Muscle of leg (tissue), 11 donors: ENCODE data around the gene HBG2. TPM values are rescaled to one million over a fixed set of nuclear protein-coding genes. Genes with fewer than 3 reads are reported as not detected.
"Not testable (repeated sequence)": the region's sequence is repeated elsewhere in the genome, so short reads cannot be mapped to it uniquely, and the experiment has no call there.

Experiments
- DNase-seq: peaks from one replicate; pipeline ENCODE4 v3.0.0; 2013
- H3K27ac ChIP-seq: one replicate; pipeline ENCODE4 v1.5.1; 2013; ENCODE audit warnings: mild to moderate bottlenecking, low read length, control low read depth
- H3K27me3 ChIP-seq: one replicate; pipeline ENCODE4 v1.6.1; 2013; ENCODE audit warnings: low read length; ENCODE audit not compliant: control insufficient read depth, insufficient read depth
- H3K36me3 ChIP-seq: one replicate; pipeline ENCODE4 v1.6.1; 2013; ENCODE audit warnings: low read length; ENCODE audit not compliant: control insufficient read depth, insufficient read depth
- H3K4me1 ChIP-seq: one replicate; pipeline ENCODE4 v1.6.1; 2013; ENCODE audit warnings: low read length; ENCODE audit not compliant: control insufficient read depth, insufficient read depth
- H3K4me3 ChIP-seq: one replicate; pipeline ENCODE4 v1.5.1; 2013; ENCODE audit warnings: low read length, control low read depth
- H3K9me3 ChIP-seq: replicated peaks from 2 replicates; pipeline ENCODE4 v1.6.1; 2013; ENCODE audit warnings: low read depth, low read length; ENCODE audit not compliant: control insufficient read depth
- WGBS: methylation state at CpG from one replicate; pipeline ENCODE4 v1.1.5; 2013; ENCODE audit warnings: missing lambda C conversion rate; ENCODE audit not compliant: insufficient coverage; 5-methylcytosine and 5-hydroxymethylcytosine counted together
- polyA plus RNA-seq, 8 donors: library from polyadenylated mRNA; unstranded; fragments of 120-200 nt; gene quantifications; one replicate each; pipeline versions ENCODE4 v1.2.1 to v1.2.3, GENCODE V29; 2013; ENCODE audit warnings: inconsistent platforms in 1 of 8, low replicate concordance in 1 of 8; ENCODE audit not compliant: insufficient read length in 8 of 8, insufficient read depth in 1 of 8
- total RNA-seq: library from RNA; stranded (reverse); fragments of 120-200 nt; gene quantifications from one replicate; pipeline ENCODE4 v1.2.4, GENCODE V29; 2013

Gene HBG2
- total and polyA plus RNA-seq, 9 donors = 2,843 to 13,943 (median 7,757) TPM

GRCh38 chr11:5272395-5273017 is 17.9 kb upstream of the HBG2 start:
- WGBS = no CpG with 5 or more reads among the region's 4 CpGs
- H3K36me3 ChIP-seq = no peaks in the 10 kb centered on the region
- no peaks in the 10 kb centered on the region for H3K4me1 ChIP-seq
- no peak overlapping the region for H3K27ac ChIP-seq
- no peaks in the 10 kb centered on the region for H3K27me3 ChIP-seq
- no peak for DNase-seq
- H3K4me3 ChIP-seq = no peak overlapping the region
- no peaks in the 10 kb centered on the region for H3K9me3 ChIP-seq

GRCh38 chr11:5269715-5270147 is 15.2 kb upstream of the HBG2 start, which contains the start of gene HBE1:
TSS of gene HBE1 (minus strand) at chr11:5269945. CDS start at chr11:5269890, 55 bp downstream.
- no peaks in the 10 kb centered on the region for H3K36me3 ChIP-seq
- 81% methylated on average over 2 of the region's 4 CpGs for WGBS
- no peaks in the 10 kb centered on the region for H3K4me1 ChIP-seq
- no peak for DNase-seq
- H3K4me3 ChIP-seq = no peak within 1 kb of the TSS
- H3K27ac ChIP-seq = no peak within 1 kb of the TSS
- no peaks in the 10 kb centered on the region for H3K9me3 ChIP-seq
- H3K27me3 ChIP-seq = no peaks in the 10 kb centered on the region

- no peaks in the 10 kb centered on the region for H3K4me1 ChIP-seq
- no peaks in the 10 kb centered on the region for H3K9me3 ChIP-seq
- 94% methylated on average over 1 of the region's 2 CpGs for WGBS
- DNase-seq = no peak
- H3K4me3 ChIP-seq = no peak overlapping the region
- no peaks in the 10 kb centered on the region for H3K36me3 ChIP-seq
- no peaks in the 10 kb centered on the region for H3K27me3 ChIP-seq
- H3K27ac ChIP-seq = no peak overlapping the region
Measured at GRCh38 chr11:5267033-5267563, 12.5 kb upstream of the HBG2 start.

- H3K9me3 ChIP-seq = no peaks in the 10 kb centered on the region
- H3K4me3 ChIP-seq = no peak overlapping the region
- no peaks in the 10 kb centered on the region for H3K36me3 ChIP-seq
- H3K4me1 ChIP-seq = no peaks in the 10 kb centered on the region
- H3K27me3 ChIP-seq = no peaks in the 10 kb centered on the region
- DNase-seq = no peak
- no peak overlapping the region for H3K27ac ChIP-seq
Measured at GRCh38 chr11:5266609-5267008, 12.0 kb upstream of the HBG2 start.

GRCh38 chr11:5265832-5266231 is 11.3 kb upstream of the HBG2 start:
- Histone ChIP-seq H3K4me3 (no peak overlapping the region), H3K9me3 (no peaks in the 10 kb centered on the region), H3K27ac (no peak overlapping the region), H3K36me3 (no peaks in the 10 kb centered on the region), H3K27me3 (no peaks in the 10 kb centered on the region), H3K4me1 (no peaks in the 10 kb centered on the region)
- no peak for DNase-seq
- no CpG with 5 or more reads among the region's 2 CpGs for WGBS

- H3K27me3 ChIP-seq = no peaks in the 10 kb centered on the region
- H3K36me3 ChIP-seq = no peaks in the 10 kb centered on the region
- peaks cover 3% of the 10 kb centered on the region for H3K9me3 ChIP-seq
- WGBS = 63% methylated on average over 6 of the region's 7 CpGs
- H3K4me1 ChIP-seq = no peaks in the 10 kb centered on the region
- H3K27ac ChIP-seq = no peak overlapping the region
- no peak overlapping the region for H3K4me3 ChIP-seq
- DNase-seq = no peak
Measured at GRCh38 chr11:5258543-5259262, 4.1 kb upstream of the HBG2 start.

GRCh38 chr11:5257296-5257695 is 2.7 kb upstream of the HBG2 start:
- peaks cover 3% of the 10 kb centered on the region for H3K9me3 ChIP-seq
- WGBS = no CpG with 5 or more reads among the region's 2 CpGs

GRCh38 chr11:5254023-5254422 is 558 bp downstream of the HBG2 start:
- not testable (repeated sequence) for H3K36me3 ChIP-seq, H3K27me3 ChIP-seq, H3K4me3 ChIP-seq, H3K9me3 ChIP-seq, H3K4me1 ChIP-seq, H3K27ac ChIP-seq, DNase-seq
- WGBS = 57% methylated on average over 2 of the region's 2 CpGs

More at GRCh38 chr11:5257296-5257695, 2.7 kb upstream of the HBG2 start:
- Histone ChIP-seq H3K4me1 (no peaks in the 10 kb centered on the region), H3K27ac (no peak overlapping the region), H3K36me3 (no peaks in the 10 kb centered on the region), H3K4me3 (no peak overlapping the region), H3K27me3 (no peaks in the 10 kb centered on the region)
- DNase-seq = no peak

GRCh38 chr11:5253440-5253839 is 1.1 kb downstream of the HBG2 start:
- not testable (repeated sequence) for H3K4me3 ChIP-seq, H3K36me3 ChIP-seq, H3K9me3 ChIP-seq, H3K4me1 ChIP-seq, H3K27me3 ChIP-seq, H3K27ac ChIP-seq, DNase-seq
- WGBS = no CpG with 5 or more reads among the region's 5 CpGs

- Histone ChIP-seq H3K4me1 (no peaks in the 10 kb centered on the region), H3K36me3 (no peaks in the 10 kb centered on the region), H3K27ac (no peak overlapping the region), H3K9me3 (no peaks in the 10 kb centered on the region), H3K4me3 (no peak overlapping the region), H3K27me3 (no peaks in the 10 kb centered on the region)
- no CpG with 5 or more reads among the region's 1 CpG for WGBS
- no peak for DNase-seq
Measured at GRCh38 chr11:5252919-5253265, 1.7 kb downstream of the HBG2 start.
